Prostate gland (tissue), 2 donors: ENCODE results near the gene AMOTL1. TPM values are rescaled to one million over a fixed set of nuclear protein-coding genes. Genes with fewer than 3 reads are reported as not detected.
A peak's percentile ranks its signal among the peaks of the same experiment; 100 is the strongest.

Experiments
- DNase-seq: peaks from one replicate; pipeline ENCODE4 v3.0.0-alpha.2; 2019; ENCODE audit warnings: low spot score
- H3K27ac ChIP-seq, 2 donors: fragments of 200-600 bp; sonication (generic); 2 replicates each; pipeline ENCODE4 v1.5.1; 2017 to 2019
- H3K27me3 ChIP-seq: fragments of 200-600 bp; sonication (generic); replicated peaks from 2 replicates; pipeline ENCODE4 v1.5.1; 2019; ENCODE audit not compliant: insufficient read depth
- H3K36me3 ChIP-seq, 2 donors: fragments of 200-600 bp; sonication (generic); 1 replicate in 1 of 2; 2 replicates in 1 of 2; pipeline versions ENCODE4 v1.5.1 to v1.8.1; 2017 to 2019
- H3K4me1 ChIP-seq: fragments of 200-600 bp; sonication (generic); replicated peaks from 2 replicates; pipeline ENCODE4 v1.5.1; 2019
- H3K4me3 ChIP-seq, 2 donors: fragments of 200-600 bp; sonication (generic); 2 replicates each; pipeline ENCODE4 v1.5.1; 2017 to 2019
- H3K9me3 ChIP-seq: fragments of 200-600 bp; sonication (generic); 2 replicates; pipeline ENCODE4 v1.5.1; 2017
- POLR2A ChIP-seq: fragments of 450-650 bp; IDR thresholded peaks from one replicate; pipeline ENCODE4 v1.6.1; 2016; ENCODE audit warnings: antibody characterized with exemption, mild to moderate bottlenecking
- POLR2AphosphoS5 ChIP-seq: sonication (generic); formaldehyde crosslinking; IDR thresholded peaks from one replicate; pipeline ENCODE4 v1.6.1; 2017; ENCODE audit warnings: antibody characterized with exemption
- WGBS: methylation state at CpG from one replicate; pipeline ENCODE4 v1.1.5; 2018; 5-methylcytosine and 5-hydroxymethylcytosine counted together
- intact Hi-C: fragments of 100-400 bp; cut with DNase I; formaldehyde crosslinking; loops from one replicate; pipeline ENCODE4 v1.14.2; 2022
- total RNA-seq, 2 donors: library from RNA; depleted of rRNA; stranded (reverse); fragments of >200 nt; gene quantifications; one replicate each; pipeline ENCODE4 v1.1.0, GENCODE V29; 2016
- TF ChIP-seq, protein P1 (sequence below), 4 experiments: fragments of 200-600 bp in 2 of 4; fragments of 450-650 bp in 2 of 4; sonication (generic) in 2 of 4; IDR thresholded peaks; 1 replicate in 3 of 4; 2 replicates in 1 of 4; pipeline ENCODE4 v1.5.1; 2016 to 2019; ENCODE audit warnings: antibody characterized with exemption in 4 of 4, mild to moderate bottlenecking in 2 of 4, moderate library complexity in 2 of 4

Gene AMOTL1
- total RNA-seq, 2 donors from 2014 or later: 49.2 to 67.2 TPM

DNA sequence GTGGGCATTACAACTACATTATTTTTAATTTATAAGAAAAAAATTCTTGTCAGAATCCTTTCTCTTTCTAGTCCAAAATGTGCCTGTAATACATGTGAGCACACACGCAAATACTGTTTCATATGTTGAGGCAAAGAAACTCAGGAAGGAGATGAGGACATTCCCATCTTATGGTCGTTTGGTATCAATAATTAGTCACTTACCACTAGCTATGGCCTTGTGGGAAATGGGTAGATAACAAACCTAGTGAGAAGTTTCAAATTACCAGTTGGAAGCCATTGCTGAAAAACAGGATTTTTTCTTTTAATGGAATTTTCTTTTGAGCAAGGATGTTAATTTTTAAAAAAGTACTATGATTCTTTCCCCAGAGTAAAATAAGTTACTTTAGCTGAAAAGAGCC lies 25.7 kb downstream of the AMOTL1 start:
- 55% methylated on average over 2 of the region's 2 CpGs for WGBS
- TF ChIP-seq, protein P1, sequence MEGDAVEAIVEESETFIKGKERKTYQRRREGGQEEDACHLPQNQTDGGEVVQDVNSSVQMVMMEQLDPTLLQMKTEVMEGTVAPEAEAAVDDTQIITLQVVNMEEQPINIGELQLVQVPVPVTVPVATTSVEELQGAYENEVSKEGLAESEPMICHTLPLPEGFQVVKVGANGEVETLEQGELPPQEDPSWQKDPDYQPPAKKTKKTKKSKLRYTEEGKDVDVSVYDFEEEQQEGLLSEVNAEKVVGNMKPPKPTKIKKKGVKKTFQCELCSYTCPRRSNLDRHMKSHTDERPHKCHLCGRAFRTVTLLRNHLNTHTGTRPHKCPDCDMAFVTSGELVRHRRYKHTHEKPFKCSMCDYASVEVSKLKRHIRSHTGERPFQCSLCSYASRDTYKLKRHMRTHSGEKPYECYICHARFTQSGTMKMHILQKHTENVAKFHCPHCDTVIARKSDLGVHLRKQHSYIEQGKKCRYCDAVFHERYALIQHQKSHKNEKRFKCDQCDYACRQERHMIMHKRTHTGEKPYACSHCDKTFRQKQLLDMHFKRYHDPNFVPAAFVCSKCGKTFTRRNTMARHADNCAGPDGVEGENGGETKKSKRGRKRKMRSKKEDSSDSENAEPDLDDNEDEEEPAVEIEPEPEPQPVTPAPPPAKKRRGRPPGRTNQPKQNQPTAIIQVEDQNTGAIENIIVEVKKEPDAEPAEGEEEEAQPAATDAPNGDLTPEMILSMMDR (IDR thresholded peaks at IDR 0.05): no peak
- TF ChIP-seq POLR2A (no peak), POLR2AphosphoS5 (no peak)
- Histone ChIP-seq H3K9me3 (no peaks in the 10 kb centered on the region), H3K27me3 (no peaks in the 10 kb centered on the region), H3K27ac (peak overlapping the region; percentile 21 to 48), H3K4me3 (no peak overlapping the region), H3K36me3 (no peaks in the 10 kb centered on the region), H3K4me1 (peaks cover 5% of the 10 kb centered on the region)
- DNase-seq: no peak
- intact Hi-C loops: no loop called here

DNA sequence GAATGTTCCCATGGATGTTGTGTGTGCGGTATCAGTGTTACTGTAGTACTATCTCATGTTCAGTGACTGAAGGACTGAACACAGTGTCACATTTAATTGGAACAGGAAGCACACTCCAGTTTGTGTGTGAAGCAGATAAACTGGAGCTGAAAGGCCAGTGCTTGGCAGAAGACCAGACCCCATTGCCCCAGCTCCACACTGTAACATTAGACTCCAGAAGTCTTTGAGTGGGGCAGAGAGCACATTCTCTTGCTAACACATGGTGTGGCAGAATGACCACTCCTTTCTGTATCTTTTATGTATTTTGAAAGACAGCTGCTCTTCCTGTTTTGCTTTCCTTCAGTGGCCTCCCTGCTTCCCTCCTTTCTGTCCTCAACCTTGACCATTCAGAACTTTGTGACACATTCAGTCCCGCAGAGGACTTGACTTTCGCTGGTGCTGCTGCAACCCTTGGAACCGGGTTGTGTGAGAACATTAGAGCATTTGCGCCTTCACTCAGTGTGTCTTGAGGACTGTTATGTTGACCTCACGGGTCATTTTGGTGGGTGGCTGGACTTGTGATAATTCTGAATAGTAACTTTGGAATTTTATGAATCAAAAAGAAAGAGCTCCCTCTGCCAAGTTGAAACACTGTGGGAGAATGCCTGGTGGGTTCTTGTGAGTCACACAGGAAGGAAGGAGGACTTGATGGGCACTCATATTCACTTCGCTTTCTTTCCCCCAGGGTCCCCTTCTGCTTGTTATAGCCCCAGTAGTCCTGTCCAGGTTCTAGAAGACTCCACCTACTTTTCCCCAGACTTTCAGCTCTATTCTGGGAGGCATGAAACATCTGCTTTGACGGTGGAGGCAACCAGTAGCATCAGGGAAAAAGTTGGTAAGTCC lies 26.4 kb downstream of the AMOTL1 start:
- intact Hi-C loops: no loop called here
- peak overlapping the region; percentile 21 to 48 for H3K27ac ChIP-seq
- no peak overlapping the region for H3K4me3 ChIP-seq
- no peaks in the 10 kb centered on the region for H3K36me3 ChIP-seq
- H3K9me3 ChIP-seq: no peaks in the 10 kb centered on the region
- WGBS: 61% methylated on average over 8 of the region's 8 CpGs
- H3K27me3 ChIP-seq: no peaks in the 10 kb centered on the region
- H3K4me1 ChIP-seq: no peaks in the 10 kb centered on the region
- TF ChIP-seq POLR2AphosphoS5: peak; percentile 80
- no peak for TF ChIP-seq POLR2A
- DNase-seq: peak; percentile 69

DNA sequence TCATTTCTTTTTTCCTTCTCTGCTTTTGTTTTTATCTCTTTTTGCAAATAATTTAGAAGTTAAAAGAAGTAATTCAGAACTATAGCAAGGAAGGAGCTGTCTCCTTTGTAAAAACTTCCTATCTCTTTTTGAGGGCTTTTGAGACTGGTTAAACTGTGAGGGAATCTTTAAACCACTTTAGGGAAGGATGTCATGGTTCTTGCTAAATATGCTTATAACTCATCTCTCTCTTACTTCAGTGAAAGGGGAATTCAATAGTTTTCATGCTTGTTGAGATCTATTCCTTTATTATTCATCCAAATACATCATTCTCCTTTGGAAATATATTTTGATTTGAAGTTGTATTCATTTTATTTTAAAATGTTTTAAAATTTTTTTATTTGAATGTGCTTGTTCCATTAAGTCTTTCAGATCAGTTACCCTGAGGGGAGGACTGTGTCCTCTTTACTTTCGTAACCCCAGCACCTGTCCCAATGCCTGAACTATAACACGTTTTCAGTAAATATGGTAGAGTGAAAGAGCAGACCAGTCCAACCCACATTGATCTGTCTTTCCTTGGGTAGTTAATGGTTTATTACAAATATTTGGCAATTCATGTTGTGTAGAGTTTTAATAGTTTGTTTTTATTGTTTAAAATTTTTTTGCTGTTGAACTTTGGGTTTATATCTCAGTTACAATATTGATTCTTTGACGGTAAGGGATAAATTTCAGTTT lies 27.5 kb downstream of the AMOTL1 start:
- WGBS: 56% methylated on average over 3 of the region's 3 CpGs

DNA sequence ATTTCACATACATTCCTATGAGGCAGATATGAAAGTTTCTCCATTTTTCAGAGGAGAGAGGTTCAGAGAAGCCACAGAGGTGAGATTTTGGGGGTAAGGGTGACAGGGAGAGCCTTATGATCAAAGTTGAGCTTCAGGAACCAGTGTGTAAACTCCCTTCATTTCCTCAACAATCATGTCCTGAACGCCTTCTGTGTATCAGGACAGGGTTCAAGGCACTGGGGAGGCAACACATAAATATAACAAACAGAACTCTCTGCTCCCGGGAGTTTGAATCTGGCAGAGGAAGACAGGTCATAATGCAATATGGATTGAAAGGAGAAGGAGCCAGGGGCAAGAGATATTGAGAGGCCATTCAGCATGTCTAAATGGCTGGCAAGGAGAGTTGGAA lies 28.0 kb downstream of the AMOTL1 start:
- Histone ChIP-seq H3K4me3 (no peak overlapping the region), H3K27ac (no peak overlapping the region), H3K36me3 (no peaks in the 10 kb centered on the region), H3K27me3 (no peaks in the 10 kb centered on the region), H3K9me3 (no peaks in the 10 kb centered on the region), H3K4me1 (peaks cover 14% of the 10 kb centered on the region)
- TF ChIP-seq, protein P1 (IDR thresholded peaks at IDR 0.05): no peak
- TF ChIP-seq POLR2AphosphoS5: no peak
- no peak for TF ChIP-seq POLR2A
- no peak for DNase-seq
- 69% methylated on average over 2 of the region's 2 CpGs for WGBS
- intact Hi-C loops: no loop called here

More for the DNA sequence above, 27.5 kb downstream of the AMOTL1 start:
- intact Hi-C loops: no loop called here
- H3K9me3 ChIP-seq: no peaks in the 10 kb centered on the region
- H3K27ac ChIP-seq: peak overlapping the region in 1 of 2 donors; percentile 48
- TF ChIP-seq POLR2A: no peak
- TF ChIP-seq, protein P1 (IDR thresholded peaks at IDR 0.05): no peak
- TF ChIP-seq POLR2AphosphoS5: no peak
- H3K27me3 ChIP-seq: no peaks in the 10 kb centered on the region
- no peak for DNase-seq
- H3K36me3 ChIP-seq: no peaks in the 10 kb centered on the region
- peaks cover 9% of the 10 kb centered on the region for H3K4me1 ChIP-seq
- no peak overlapping the region for H3K4me3 ChIP-seq

DNA sequence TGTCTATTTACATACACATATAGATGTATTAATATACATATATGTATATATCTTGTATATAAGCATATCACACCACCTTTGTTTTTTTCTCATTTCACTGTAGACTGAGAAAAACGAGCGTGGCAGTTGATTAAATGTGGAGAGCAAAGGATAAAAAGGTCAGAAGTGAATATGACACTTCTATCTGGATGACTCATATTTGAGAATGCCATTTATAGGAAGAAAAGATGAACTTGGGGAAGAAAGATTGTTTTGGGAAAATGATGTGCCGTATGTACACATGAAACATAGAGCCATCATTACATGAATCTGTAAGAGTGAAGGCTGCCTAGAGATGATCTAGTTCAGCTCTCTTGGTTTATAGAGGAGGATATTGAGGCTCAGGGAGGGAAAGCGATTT lies 28.7 kb downstream of the AMOTL1 start:
- H3K4me1 ChIP-seq: peaks cover 14% of the 10 kb centered on the region
- intact Hi-C loops: no loop called here

More for the DNA sequence above, 28.7 kb downstream of the AMOTL1 start:
- WGBS: 81% methylated on average over 4 of the region's 4 CpGs
- TF ChIP-seq, protein P1 (IDR thresholded peaks at IDR 0.05): no peak
- TF ChIP-seq POLR2A: no peak
- no peak for TF ChIP-seq POLR2AphosphoS5
- H3K27ac ChIP-seq: no peak overlapping the region
- DNase-seq: no peak
- no peaks in the 10 kb centered on the region for H3K9me3 ChIP-seq
- no peaks in the 10 kb centered on the region for H3K36me3 ChIP-seq
- no peaks in the 10 kb centered on the region for H3K27me3 ChIP-seq
- no peak overlapping the region for H3K4me3 ChIP-seq
